CD4-positive, CD25-positive, alpha-beta regulatory T cell (primary cell): ENCODE measurements around the gene CCDC88C. TPM values are rescaled to one million over a fixed set of nuclear protein-coding genes. Genes with fewer than 3 reads are reported as not detected.

ENCODE experiments used
- ATAC-seq, 2 donors: fragments of 150-1000 bp; cut with Tn5 transposase; one replicate each; pipeline ENCODE4 v1.10.0; 2021; ENCODE audit warnings: low read depth in 2 of 2, moderate number of reproducible peaks in 2 of 2, moderate library complexity in 1 of 2
- DNase-seq, 3 donors: peaks; one replicate each; pipeline versions ENCODE4 v3.0.0 to v3.0.0-alpha.2; 2012 to 2022; ENCODE audit warnings: mixed read lengths in 1 of 3
- H3K27ac ChIP-seq: one replicate; pipeline ENCODE4 v1.7.0; 2013; ENCODE audit warnings: mild to moderate bottlenecking, low read length; ENCODE audit not compliant: insufficient read depth, poor library complexity, severe bottlenecking
- H3K27me3 ChIP-seq: one replicate; pipeline ENCODE4 v1.7.0; 2013; ENCODE audit warnings: low read length; ENCODE audit not compliant: control insufficient read depth, insufficient read depth
- H3K36me3 ChIP-seq: one replicate; pipeline ENCODE4 v1.7.0; 2013; ENCODE audit warnings: mild to moderate bottlenecking, low read length, moderate library complexity; ENCODE audit not compliant: control insufficient read depth, insufficient read depth
- H3K4me1 ChIP-seq: 2 replicates; pipeline ENCODE4 v1.7.0; 2013; ENCODE audit warnings: mild to moderate bottlenecking, low read length; ENCODE audit not compliant: insufficient read depth, control insufficient read depth, poor library complexity, severe bottlenecking
- H3K4me3 ChIP-seq: one replicate; pipeline ENCODE4 v1.7.0; 2013; ENCODE audit warnings: low read depth, mild to moderate bottlenecking, low read length, moderate library complexity
- H3K9me3 ChIP-seq, 2 experiments: 1 replicate in 1 of 2; 2 replicates in 1 of 2; pipeline ENCODE4 v1.7.0; 2013; ENCODE audit warnings: low read length in 2 of 2, mild to moderate bottlenecking in 1 of 2, moderate library complexity in 1 of 2; ENCODE audit not compliant: control insufficient read depth in 2 of 2
- H3K27ac Mint-ChIP-seq, 3 donors: one replicate each; pipeline ENCODE4 v1.8.0; 2020 to 2022; ENCODE audit warnings: mild to moderate bottlenecking in 3 of 3, mixed read lengths in 3 of 3, moderate library complexity in 2 of 3
- H3K27me3 Mint-ChIP-seq: one replicate; pipeline ENCODE4 v1.8.0; 2022; ENCODE audit warnings: mild to moderate bottlenecking, mixed read lengths
- H3K36me3 Mint-ChIP-seq: one replicate; pipeline ENCODE4 v1.8.0; 2020; ENCODE audit warnings: mixed read lengths
- H3K4me1 Mint-ChIP-seq, 4 donors: one replicate each; pipeline ENCODE4 v1.8.0; 2020 to 2022; ENCODE audit warnings: mixed read lengths in 4 of 4, mild to moderate bottlenecking in 1 of 4
- H3K4me3 Mint-ChIP-seq, 4 donors: one replicate each; pipeline ENCODE4 v1.8.0; 2020 to 2022; ENCODE audit warnings: mild to moderate bottlenecking in 4 of 4, mixed read lengths in 4 of 4, moderate library complexity in 3 of 4
- H3K9me3 Mint-ChIP-seq, 7 donors: one replicate each; pipeline ENCODE4 v1.8.0; 2020 to 2022; ENCODE audit warnings: mixed read lengths in 7 of 7, mild to moderate bottlenecking in 3 of 7, moderate library complexity in 2 of 7
- polyA plus RNA-seq, 4 donors: library from polyadenylated mRNA; unstranded; fragments of 300-500 nt; fragmentation: Illumina TruSeq; gene quantifications; one replicate each; pipeline ENCODE4 v1.2.3, GENCODE V29; 2021
- total RNA-seq: library from RNA; stranded (reverse); gene quantifications from one replicate; pipeline ENCODE4 v1.2.3, GENCODE V29; 2022

The CCDC88C gene
- total and polyA plus RNA-seq, 5 donors from 2014 or later = 25.9 to 466 (median 31.8) TPM

GRCh38 chr14:91324606-91325575, 92.7 kb downstream of the CCDC88C start:
- peak overlapping the region; percentile 23 to 91 (median 84) for H3K4me3 Mint-ChIP-seq
- DNase-seq (peak in 1 of 3 donors; percentile 43), ATAC-seq (no peak)
- Histone ChIP-seq H3K27ac (peak overlapping the region; percentile 99), H3K4me1 (peaks cover 83% of the 10 kb centered on the region), H3K9me3 (no peaks in the 10 kb centered on the region), H3K36me3 (peaks cover 76% of the 10 kb centered on the region), H3K27me3 (no peaks in the 10 kb centered on the region), H3K4me3 (peak overlapping the region; percentile 60)
- H3K36me3 Mint-ChIP-seq = peaks cover 40% of the 10 kb centered on the region
- peak overlapping the region; percentile 99 to 100 (median 100) for H3K27ac Mint-ChIP-seq
- no peaks in the 10 kb centered on the region for H3K9me3 Mint-ChIP-seq
- H3K4me1 Mint-ChIP-seq = peaks cover 17 to 94% (median 51%) of the 10 kb centered on the region in 4 donors
- no peaks in the 10 kb centered on the region for H3K27me3 Mint-ChIP-seq

DNA sequence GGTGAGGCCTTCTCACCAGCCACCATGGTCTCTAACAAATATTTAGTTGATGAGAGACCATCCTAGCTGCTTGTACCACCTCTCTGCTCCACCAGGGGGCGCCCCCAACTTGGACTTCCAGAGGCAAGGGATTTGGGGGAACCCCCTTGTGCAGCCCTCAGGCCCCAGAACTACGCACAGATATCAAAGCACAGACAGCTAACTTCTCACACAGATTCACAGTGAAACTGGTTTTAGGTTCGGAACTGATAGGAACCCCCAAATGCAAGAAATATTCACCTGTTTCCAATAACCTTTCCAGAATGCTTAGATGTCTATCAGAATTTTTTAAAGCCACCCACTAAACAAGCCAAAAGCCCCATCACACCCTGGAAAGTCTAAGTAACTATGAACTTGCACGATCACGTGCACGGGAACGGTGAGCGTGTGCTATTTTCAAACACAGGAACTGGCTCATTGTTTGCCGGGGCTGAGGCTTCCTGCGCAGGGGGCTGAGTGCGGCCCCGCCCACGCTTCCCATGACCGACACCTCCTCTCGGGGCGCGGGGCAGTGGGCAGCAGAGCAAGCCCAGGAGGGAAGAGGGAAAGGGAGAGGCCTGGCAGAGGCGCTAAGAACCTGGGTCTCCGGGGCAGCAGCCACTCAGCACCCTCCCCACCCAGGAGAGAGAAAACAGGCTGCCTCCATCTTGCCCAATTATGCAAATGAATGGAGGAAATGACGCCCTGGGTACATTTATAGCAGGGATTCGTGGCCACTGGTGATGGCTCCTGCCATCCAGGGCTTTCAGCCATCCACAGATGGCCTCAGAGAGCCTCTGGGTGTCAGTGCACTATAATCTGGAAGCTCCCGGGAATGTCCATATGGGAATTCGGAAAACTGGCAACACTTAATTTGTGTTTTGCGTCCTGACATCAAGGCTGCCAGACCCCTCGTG, 93.7 kb downstream of the CCDC88C start:
- H3K4me1 Mint-ChIP-seq = peaks cover 17 to 93% (median 47%) of the 10 kb centered on the region in 4 donors
- Histone ChIP-seq H3K27ac (peak overlapping the region; percentile 99), H3K4me3 (peak overlapping the region; percentile 60), H3K36me3 (peaks cover 75% of the 10 kb centered on the region), H3K4me1 (peaks cover 80% of the 10 kb centered on the region), H3K9me3 (no peaks in the 10 kb centered on the region), H3K27me3 (no peaks in the 10 kb centered on the region)
- peak; percentile 87 to 92 (median 89) for DNase-seq
- H3K9me3 Mint-ChIP-seq = no peaks in the 10 kb centered on the region
- peak overlapping the region; percentile 80 to 91 (median 87) for H3K4me3 Mint-ChIP-seq
- H3K36me3 Mint-ChIP-seq = peaks cover 46% of the 10 kb centered on the region
- no peaks in the 10 kb centered on the region for H3K27me3 Mint-ChIP-seq
- ATAC-seq = peak; percentile 82
- peak overlapping the region; percentile 99 to 100 (median 100) for H3K27ac Mint-ChIP-seq

GRCh38 chr14:91323031-91323430, 94.6 kb downstream of the CCDC88C start:
- H3K4me1 ChIP-seq = peaks cover 84% of the 10 kb centered on the region
- H3K27ac Mint-ChIP-seq = peak overlapping the region; percentile 99 to 100 (median 100)
- H3K36me3 Mint-ChIP-seq = peaks cover 52% of the 10 kb centered on the region
- H3K4me1 Mint-ChIP-seq = peaks cover 17 to 93% (median 49%) of the 10 kb centered on the region in 4 donors
- peak overlapping the region; percentile 99 for H3K27ac ChIP-seq
- no peaks in the 10 kb centered on the region for H3K27me3 ChIP-seq
- no peaks in the 10 kb centered on the region for H3K27me3 Mint-ChIP-seq
- H3K4me3 ChIP-seq = peak overlapping the region; percentile 47
- ATAC-seq (no peak), DNase-seq (no peak)
- peaks cover 73% of the 10 kb centered on the region for H3K36me3 ChIP-seq
- H3K4me3 Mint-ChIP-seq = peak overlapping the region; percentile 80 to 91 (median 87)
- no peaks in the 10 kb centered on the region for H3K9me3 ChIP-seq
- no peaks in the 10 kb centered on the region for H3K9me3 Mint-ChIP-seq

DNA sequence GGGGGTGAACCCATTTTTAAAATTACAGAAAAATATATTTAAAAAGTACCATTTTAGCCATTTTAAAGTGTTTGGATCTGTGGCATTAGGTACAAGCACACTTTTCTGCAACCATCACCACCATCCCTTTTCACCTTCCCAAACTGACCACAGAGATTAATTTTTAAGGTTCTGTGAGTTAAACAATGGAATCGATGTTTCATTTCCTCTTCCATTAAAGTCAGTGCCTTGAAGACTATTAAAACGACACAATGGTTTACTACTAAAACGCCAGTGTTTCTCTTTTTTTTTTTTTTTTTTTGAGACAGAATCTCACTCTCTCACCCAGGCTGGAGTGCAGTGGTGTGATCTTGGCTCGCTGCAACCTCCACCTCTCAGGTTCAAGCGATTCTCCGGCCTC, 95.0 kb downstream of the CCDC88C start:
- no peaks in the 10 kb centered on the region for H3K27me3 Mint-ChIP-seq
- no peak for DNase-seq
- H3K27me3 ChIP-seq = no peaks in the 10 kb centered on the region
- H3K4me1 Mint-ChIP-seq = peaks cover 17 to 93% (median 52%) of the 10 kb centered on the region in 4 donors
- ATAC-seq = no peak
- no peak overlapping the region for H3K4me3 ChIP-seq
- H3K9me3 Mint-ChIP-seq = no peaks in the 10 kb centered on the region
- H3K36me3 Mint-ChIP-seq = peaks cover 53% of the 10 kb centered on the region
- H3K4me1 ChIP-seq = peaks cover 88% of the 10 kb centered on the region
- peak overlapping the region; percentile 99 to 100 (median 100) for H3K27ac Mint-ChIP-seq
- H3K4me3 Mint-ChIP-seq = peak overlapping the region in 2 of 4 donors; percentile 89 to 91
- H3K36me3 ChIP-seq = peaks cover 69% of the 10 kb centered on the region
- H3K27ac ChIP-seq = peak overlapping the region; percentile 99
- H3K9me3 ChIP-seq = no peaks in the 10 kb centered on the region

- Histone ChIP-seq H3K9me3 (no peaks in the 10 kb centered on the region), H3K27me3 (no peaks in the 10 kb centered on the region), H3K27ac (peak overlapping the region; percentile 99), H3K4me1 (peaks cover 91% of the 10 kb centered on the region), H3K4me3 (no peak overlapping the region), H3K36me3 (peaks cover 57% of the 10 kb centered on the region)
- Mint-ChIP-seq H3K4me3 (no peak overlapping the region), H3K9me3 (no peaks in the 10 kb centered on the region), H3K36me3 (peaks cover 54% of the 10 kb centered on the region), H3K27ac (peak overlapping the region; percentile 92 to 100 (median 99)), H3K27me3 (no peaks in the 10 kb centered on the region), H3K4me1 (peaks cover 21 to 93% (median 57%) of the 10 kb centered on the region in 4 donors)
- DNase-seq (no peak), ATAC-seq (no peak)
These were observed 96.5 kb downstream of the CCDC88C start for GRCh38 chr14:91321131-91321530.

DNA sequence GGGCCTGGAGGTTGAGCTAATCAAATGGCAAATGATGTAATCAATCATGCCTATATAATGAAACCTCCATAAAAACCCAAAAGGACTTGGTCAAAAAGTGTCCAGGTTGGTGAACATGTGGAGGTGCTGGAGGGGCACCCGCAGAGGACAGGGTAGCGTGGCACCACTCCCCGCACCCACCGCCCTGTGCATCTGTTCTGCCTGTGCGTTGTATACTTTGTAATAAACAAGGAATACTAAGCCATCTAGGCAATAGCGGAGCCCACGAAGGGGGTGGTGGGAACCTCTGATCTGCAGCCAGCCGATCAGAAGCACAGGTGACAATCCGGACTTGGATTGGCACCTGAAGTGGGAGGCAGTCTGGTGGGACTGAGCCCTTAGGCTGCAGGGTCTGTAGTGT, 97.4 kb downstream of the CCDC88C start:
- Mint-ChIP-seq H3K27ac (peak overlapping the region; percentile 57 to 96 (median 92)), H3K4me3 (peak overlapping the region in 1 of 4 donors; percentile 36), H3K9me3 (no peaks in the 10 kb centered on the region), H3K4me1 (peaks cover 22 to 93% (median 59%) of the 10 kb centered on the region in 4 donors), H3K36me3 (peaks cover 55% of the 10 kb centered on the region), H3K27me3 (no peaks in the 10 kb centered on the region)
- no peak for ATAC-seq
- Histone ChIP-seq H3K4me1 (peaks cover 91% of the 10 kb centered on the region), H3K9me3 (no peaks in the 10 kb centered on the region), H3K36me3 (peaks cover 53% of the 10 kb centered on the region), H3K27ac (peak overlapping the region; percentile 99), H3K27me3 (no peaks in the 10 kb centered on the region), H3K4me3 (no peak overlapping the region)
- DNase-seq = no peak

DNA sequence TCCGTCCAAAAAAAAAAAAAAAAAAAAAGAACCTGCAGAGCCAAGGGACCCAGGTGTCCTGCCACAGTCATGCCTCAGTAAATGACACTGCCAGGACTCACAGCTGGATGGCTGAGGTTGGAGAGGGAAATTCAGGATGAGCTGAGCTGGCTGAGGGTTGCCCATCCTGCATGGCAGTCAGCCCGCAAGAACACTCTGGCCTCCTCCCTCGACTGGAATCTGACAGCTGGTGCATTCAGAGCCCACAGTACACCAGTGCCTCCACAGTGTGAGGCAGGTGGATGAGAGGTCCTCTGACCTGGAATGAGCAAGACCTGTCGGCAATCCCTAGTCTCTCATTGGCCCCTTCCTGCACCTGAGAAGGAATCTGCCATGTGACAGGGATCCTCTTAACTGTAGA, 98.7 kb downstream of the CCDC88C start:
- Histone ChIP-seq H3K4me1 (peaks cover 91% of the 10 kb centered on the region), H3K4me3 (no peak overlapping the region), H3K36me3 (peaks cover 55% of the 10 kb centered on the region), H3K27me3 (no peaks in the 10 kb centered on the region), H3K27ac (peak overlapping the region; percentile 99), H3K9me3 (no peaks in the 10 kb centered on the region)
- peak overlapping the region in 2 of 3 donors; percentile 96 to 100 for H3K27ac Mint-ChIP-seq
- H3K4me1 Mint-ChIP-seq = peaks cover 17 to 92% (median 52%) of the 10 kb centered on the region in 4 donors
- H3K4me3 Mint-ChIP-seq = peak overlapping the region in 2 of 4 donors; percentile 62 to 90
- no peaks in the 10 kb centered on the region for H3K9me3 Mint-ChIP-seq
- DNase-seq (no peak), ATAC-seq (no peak)
- peaks cover 54% of the 10 kb centered on the region for H3K36me3 Mint-ChIP-seq
- no peaks in the 10 kb centered on the region for H3K27me3 Mint-ChIP-seq
